Fibroblast of skin of left biceps (primary cell): ENCODE results near the gene OR2V2.
"Not testable (repeated sequence)": the region's sequence is repeated elsewhere in the genome, so short reads cannot be mapped to it uniquely, and the experiment has no call there.

Experiments used
- DNase-seq, 2 experiments: peaks; one replicate each; pipeline ENCODE4 v3.0.0-alpha.2; 2013; ENCODE audit warnings: low read depth in 2 of 2

The OR2V2 gene

DNA sequence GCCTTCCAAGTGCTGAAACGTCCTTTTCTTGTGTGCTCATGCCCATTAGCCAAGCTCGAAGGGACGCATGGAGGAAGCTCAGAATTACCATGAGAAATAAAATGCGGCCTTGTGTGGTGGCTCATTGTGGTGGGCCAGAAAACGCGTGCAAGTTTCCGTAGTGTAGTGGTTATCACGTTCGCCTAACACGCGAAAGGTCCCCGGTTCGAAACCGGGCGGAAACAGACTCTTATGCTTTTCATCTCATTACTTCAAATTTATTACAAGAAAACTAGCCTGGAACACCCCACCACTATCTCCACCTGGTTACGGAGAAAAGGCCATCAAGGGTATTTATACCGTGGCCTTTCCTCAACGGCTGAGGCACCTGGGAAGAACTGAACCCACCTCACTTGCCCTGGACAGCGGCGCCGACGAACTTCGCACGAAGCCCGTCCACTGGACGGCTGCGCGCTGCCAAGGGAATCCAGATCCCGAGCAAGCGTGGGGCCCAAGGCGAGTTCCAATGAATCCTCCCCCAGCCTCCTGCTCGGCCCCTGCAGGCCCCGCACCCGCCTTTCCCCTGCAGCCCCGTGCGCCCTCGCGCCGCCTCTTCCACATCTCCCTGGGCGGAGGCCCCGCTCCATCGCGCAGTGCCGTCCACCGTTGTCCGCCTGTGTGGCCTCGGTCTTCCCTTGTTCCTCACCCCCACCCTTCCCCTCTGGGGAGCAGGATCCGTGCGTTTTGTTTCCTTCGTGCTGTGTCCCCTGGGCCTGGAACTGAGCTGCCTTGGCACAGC, 22.3 kb downstream of the OR2V2 start:
- DNase-seq, result peak in 1 of 2 experiments; percentile 31

DNA sequence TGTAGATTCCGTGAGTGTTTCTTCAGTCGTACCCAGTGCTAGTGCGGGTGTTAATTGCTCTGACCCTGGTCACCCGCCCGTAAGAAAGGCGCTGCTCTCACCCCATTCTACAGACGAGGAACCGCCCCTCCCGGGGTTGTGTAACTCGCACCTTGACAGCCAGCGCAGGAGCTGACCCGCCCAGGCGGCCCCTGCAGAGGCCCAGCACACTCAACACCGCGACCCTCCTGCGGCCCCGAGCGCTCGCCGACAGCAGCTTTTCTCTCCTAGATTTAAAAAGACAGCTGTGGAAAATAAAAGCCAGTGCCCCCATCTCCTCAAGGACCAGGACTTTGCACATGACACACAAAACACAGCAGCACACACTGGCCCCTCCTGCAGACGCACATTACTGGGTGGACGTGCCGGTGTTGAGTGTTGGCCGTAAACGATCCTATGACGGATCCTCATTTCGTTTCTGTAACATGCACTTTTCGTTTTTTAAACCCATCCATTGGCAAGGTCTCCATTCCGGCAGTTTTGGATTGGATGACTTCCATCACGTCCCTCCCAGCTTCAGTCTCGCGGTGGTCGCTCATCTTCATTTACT, 22.9 kb downstream of the OR2V2 start:
- DNase-seq, result no peak

- DNase-seq, result no peak
Observed at GRCh38 chr5:181170996-181171395, 23.6 kb downstream of the OR2V2 start.

GRCh38 chr5:181171782-181172181, 24.4 kb downstream of the OR2V2 start:
- no peak for DNase-seq

DNA sequence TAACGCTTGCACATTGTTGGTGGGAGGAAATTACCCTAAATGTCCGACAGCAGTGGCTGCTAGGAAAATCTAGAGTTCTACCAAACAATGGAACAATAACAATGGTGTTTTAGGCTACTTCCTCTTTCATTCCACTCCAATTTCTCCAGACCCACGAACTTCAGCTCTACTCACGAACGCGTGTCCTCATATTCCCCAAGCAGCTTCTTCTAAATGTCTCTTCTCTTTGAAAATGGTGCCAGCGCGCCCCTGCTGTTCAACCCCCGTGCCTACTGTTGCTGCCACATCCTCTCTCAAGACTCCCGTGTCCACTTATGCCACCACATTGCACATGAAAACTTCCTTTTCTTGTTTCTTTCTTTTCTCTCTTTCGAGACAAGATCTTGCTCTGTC, 25.6 kb downstream of the OR2V2 start:
- no peak for DNase-seq

DNA sequence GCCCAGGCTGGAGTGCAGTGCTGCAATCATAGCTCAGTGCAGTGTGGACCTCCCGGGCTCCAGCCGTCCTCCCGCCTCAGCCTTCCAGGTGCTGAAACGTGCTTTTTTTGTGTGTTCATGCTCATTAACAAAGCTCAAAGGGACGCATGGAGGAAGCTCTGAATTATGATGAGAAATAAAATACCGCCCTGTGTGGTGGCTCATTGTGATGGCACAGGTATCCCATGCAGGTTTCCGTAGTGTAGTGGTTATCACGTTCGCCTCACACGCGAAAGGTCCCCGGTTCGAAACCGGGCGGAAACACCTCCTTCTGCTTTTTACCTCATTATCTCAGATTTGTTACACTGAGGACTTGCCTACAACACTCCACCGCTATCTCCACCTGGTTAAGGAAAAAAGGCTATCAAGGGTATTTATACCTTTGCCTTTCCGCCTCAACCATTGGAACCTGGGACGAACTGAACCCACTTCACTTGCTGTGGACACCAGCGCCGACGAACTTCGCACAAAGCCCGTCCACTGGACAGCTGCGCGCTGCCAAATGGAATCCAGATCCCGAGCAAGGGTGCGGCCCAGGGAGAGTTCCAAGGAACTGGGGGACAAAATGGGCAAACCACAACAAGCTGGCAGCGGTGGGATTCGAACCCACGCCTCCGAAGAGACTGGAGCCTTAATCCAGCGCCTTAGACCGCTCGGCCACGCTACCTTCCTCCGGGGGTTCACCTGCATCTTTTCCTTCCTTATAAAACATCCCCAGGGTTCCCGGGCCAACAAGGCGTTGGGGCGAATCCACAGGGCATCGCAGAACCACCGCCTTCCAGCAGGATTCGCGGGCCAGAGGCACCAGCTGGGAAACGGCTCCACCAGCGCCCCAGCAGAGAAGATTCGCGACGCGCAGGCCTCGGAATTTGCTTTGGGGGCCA, 26.3 kb downstream of the OR2V2 start:
- DNase-seq, result no peak

GRCh38 chr5:181176254-181176952, 29.0 kb downstream of the OR2V2 start:
- DNase-seq, result no peak

GRCh38 chr5:181177559-181177958, 30.2 kb downstream of the OR2V2 start:
- not testable (repeated sequence) for DNase-seq

GRCh38 chr5:181181650-181182565, 34.5 kb downstream of the OR2V2 start:
- no peak for DNase-seq

GRCh38 chr5:181182651-181183050, 35.3 kb downstream of the OR2V2 start:
- DNase-seq, result no peak

DNA sequence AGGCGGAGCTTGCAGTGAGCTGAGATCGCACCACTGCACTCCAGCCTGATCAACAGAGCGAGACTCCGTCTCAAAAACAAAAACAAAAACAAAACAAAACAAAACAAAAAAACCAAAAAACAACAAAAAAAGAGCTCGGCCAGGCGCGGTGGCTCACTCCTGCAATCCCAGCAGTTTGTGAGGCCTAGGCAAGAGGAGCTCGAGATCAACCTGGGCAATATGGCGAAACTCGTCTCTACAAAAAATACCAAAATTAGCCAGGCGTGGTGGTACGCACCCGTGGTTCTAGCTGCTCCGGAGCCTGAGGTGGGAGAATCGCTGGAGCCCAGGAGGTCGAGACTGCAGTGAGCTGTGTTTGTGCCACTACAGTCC, 37.4 kb downstream of the OR2V2 start:
- DNase-seq, result no peak

- no peak for DNase-seq
Observed at GRCh38 chr5:181185560-181185959, 38.2 kb downstream of the OR2V2 start.

- no peak for DNase-seq
Observed at GRCh38 chr5:181186022-181186421, 38.6 kb downstream of the OR2V2 start.

GRCh38 chr5:181186986-181187499, 39.7 kb downstream of the OR2V2 start:
- DNase-seq, result no peak

GRCh38 chr5:181187500-181188213, 40.3 kb downstream of the OR2V2 start:
- DNase-seq, result peak; percentile 39 to 44

- peak; percentile 31 to 39 for DNase-seq
Observed at GRCh38 chr5:181188700-181189362, 41.4 kb downstream of the OR2V2 start.

DNA sequence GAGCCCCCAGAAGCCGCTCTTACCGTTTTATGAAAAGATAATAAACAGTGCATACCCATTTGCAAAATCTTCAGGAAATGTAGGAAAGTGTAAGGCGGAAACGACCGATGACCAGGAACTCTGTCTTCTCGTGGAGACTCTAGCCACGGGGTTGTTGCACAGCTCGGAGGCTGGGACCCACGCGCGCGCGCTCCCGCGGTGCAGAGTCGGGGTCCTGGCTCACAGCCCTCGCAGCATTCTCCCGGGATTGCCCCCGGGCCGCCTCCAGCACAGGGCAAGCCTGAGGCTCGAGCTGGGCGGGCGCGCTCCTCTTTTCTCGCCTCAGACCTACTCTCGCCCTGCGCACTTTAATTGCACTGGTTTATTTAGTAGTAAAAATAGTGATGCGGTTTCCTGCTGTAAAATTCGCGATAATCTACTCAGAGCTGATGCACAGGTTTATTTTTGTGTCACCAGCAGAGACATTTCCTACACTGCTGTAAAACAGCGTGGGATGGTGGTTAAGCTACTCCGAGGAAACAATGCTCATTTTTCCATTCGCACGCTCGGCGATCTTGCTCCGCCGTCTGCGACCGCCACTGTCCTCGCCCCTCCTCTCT, 42.1 kb downstream of the OR2V2 start:
- DNase-seq, result no peak

DNA sequence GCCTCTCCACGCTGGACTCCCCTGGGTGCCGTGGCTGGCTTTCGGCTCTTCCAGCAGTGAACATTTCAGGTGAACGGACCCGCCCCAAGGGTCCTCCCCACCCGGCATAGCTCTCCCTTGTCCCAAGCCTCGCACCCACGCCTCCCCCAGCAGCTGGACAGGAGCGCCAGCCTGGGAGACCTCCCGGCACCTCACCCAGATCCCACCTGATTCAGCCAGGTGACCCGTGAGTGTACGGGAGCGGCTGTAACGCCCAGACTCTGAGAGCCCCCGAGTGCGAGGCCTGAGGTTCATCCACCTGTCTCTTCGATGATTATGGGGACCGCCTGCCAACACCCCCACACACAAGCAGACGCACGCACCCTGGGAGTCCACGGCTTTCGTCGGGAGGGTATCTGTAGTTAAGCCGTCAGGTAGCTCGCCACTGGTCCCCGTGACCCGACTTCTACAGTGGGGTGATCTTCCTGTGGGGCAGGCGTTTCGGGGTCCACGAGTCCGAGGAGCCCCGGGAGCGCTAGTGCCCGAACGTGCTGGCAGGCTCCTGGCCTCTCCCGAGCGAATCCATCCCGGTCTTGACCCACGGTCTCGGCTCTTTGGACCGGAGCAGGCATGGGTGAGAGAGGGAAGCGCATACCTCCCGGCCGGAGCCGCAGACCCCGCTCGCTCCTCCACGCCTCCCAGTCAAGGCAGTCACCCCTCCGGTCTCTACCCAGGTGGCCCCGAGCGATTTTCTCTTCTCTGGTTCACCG, 42.8 kb downstream of the OR2V2 start:
- DNase-seq, result no peak
